Loucy (cell line): ENCODE results near the gene MAST4.

Source experiments
- H2AFZ ChIP-seq: fragments of 200-600 bp; sonication (generic); 2 replicates; pipeline ENCODE4 v1.6.0; 2016; ENCODE audit warnings: antibody characterized with exemption, mild to moderate bottlenecking, low read length, moderate library complexity
- H3F3A ChIP-seq: fragments of 200-600 bp; 2 replicates; pipeline ENCODE4 v1.6.0; 2016; ENCODE audit warnings: antibody characterized with exemption, low read depth, mild to moderate bottlenecking
- H3K27me3 ChIP-seq: fragments of 200-600 bp; sonication (generic); 2 replicates; pipeline ENCODE4 v1.6.1; 2014; ENCODE audit warnings: low read length, mild to moderate bottlenecking; ENCODE audit not compliant: insufficient read depth, poor library complexity, severe bottlenecking
- H3K36me3 ChIP-seq: fragments of 200-600 bp; sonication (generic); 2 replicates; pipeline ENCODE4 v1.6.1; 2016; ENCODE audit warnings: low read length; ENCODE audit not compliant: insufficient read depth
- H3K4me1 ChIP-seq: fragments of 200-600 bp; sonication (generic); 2 replicates; pipeline ENCODE4 v1.5.1; 2014; ENCODE audit warnings: low read length, mild to moderate bottlenecking; ENCODE audit not compliant: insufficient read depth, poor library complexity, severe bottlenecking
- H3K4me2 ChIP-seq: fragments of 200-600 bp; sonication (generic); 2 replicates; pipeline ENCODE4 v1.6.0; 2014; ENCODE audit warnings: antibody characterized with exemption, low read length, low read depth, mild to moderate bottlenecking; ENCODE audit not compliant: poor library complexity, severe bottlenecking
- H3K4me3 ChIP-seq: fragments of 200-600 bp; sonication (generic); 2 replicates; pipeline ENCODE4 v1.5.1; 2014; ENCODE audit warnings: low read length, mild to moderate bottlenecking, mixed read lengths; ENCODE audit not compliant: poor library complexity, severe bottlenecking
- H3K79me2 ChIP-seq: fragments of 200-600 bp; sonication (generic); 2 replicates; pipeline ENCODE4 v1.6.1; 2014; ENCODE audit warnings: low read length; ENCODE audit not compliant: insufficient read depth
- H3K9ac ChIP-seq: fragments of 200-600 bp; sonication (generic); 2 replicates; pipeline ENCODE4 v1.6.0; 2014; ENCODE audit warnings: mild to moderate bottlenecking, low read depth, low read length, moderate library complexity; ENCODE audit not compliant: poor library complexity, severe bottlenecking
- H3K9me2 ChIP-seq: fragments of 200-600 bp; sonication (generic); replicated peaks from 2 replicates; pipeline ENCODE4 v1.6.1; 2016; ENCODE audit warnings: low read depth, low read length, mixed read lengths
- H3K9me3 ChIP-seq: fragments of 200-600 bp; sonication (generic); 2 replicates; pipeline ENCODE4 v1.6.1; 2014; ENCODE audit warnings: mild to moderate bottlenecking, antibody characterized with exemption, low read length, low read depth; ENCODE audit not compliant: insufficient read depth
- H4K20me1 ChIP-seq: fragments of 200-600 bp; sonication (generic); 2 replicates; pipeline ENCODE4 v1.6.0; 2014; ENCODE audit warnings: antibody characterized with exemption, low read length, mild to moderate bottlenecking; ENCODE audit not compliant: insufficient read depth, poor library complexity, severe bottlenecking
- CTCF ChIP-seq: fragments of 200-600 bp; sonication (generic); conservative IDR thresholded peaks from 2 replicates; pipeline ENCODE4 v1.5.1; 2014; ENCODE audit warnings: mild to moderate bottlenecking, antibody characterized with exemption, low read length
- EZH2phosphoT487 ChIP-seq: fragments of 200-600 bp; IDR thresholded peaks from 2 replicates; pipeline ENCODE4 v1.6.1; 2018; ENCODE audit warnings: antibody characterized with exemption, mild to moderate bottlenecking, moderate library complexity, borderline replicate concordance

The MAST4 gene

GRCh38 chr5:66554884-66555283, 41.3 kb upstream of the MAST4 start:
- Histone ChIP-seq H3K9me3 (no peaks in the 10 kb centered on the region), H3K4me2 (no peak overlapping the region), H3F3A (no peaks in the 10 kb centered on the region), H3K79me2 (no peaks in the 10 kb centered on the region), H3K27me3 (no peaks in the 10 kb centered on the region), H2AFZ (no peak overlapping the region), H3K36me3 (no peaks in the 10 kb centered on the region), H3K9me2 (no peaks in the 10 kb centered on the region), H3K4me1 (no peaks in the 10 kb centered on the region), H3K9ac (no peak overlapping the region), H3K4me3 (no peak overlapping the region), H4K20me1 (no peaks in the 10 kb centered on the region)
- TF ChIP-seq CTCF (no peak), EZH2phosphoT487 (no peak)

- H3K4me3 ChIP-seq, result no peak overlapping the region
- TF ChIP-seq CTCF (no peak), EZH2phosphoT487 (no peak)
- no peaks in the 10 kb centered on the region for H3K79me2 ChIP-seq
- H2AFZ ChIP-seq, result no peak overlapping the region
- H3K4me1 ChIP-seq, result no peaks in the 10 kb centered on the region
- H3K4me2 ChIP-seq, result no peak overlapping the region
- H3K9ac ChIP-seq, result no peak overlapping the region
- H3F3A ChIP-seq, result no peaks in the 10 kb centered on the region
- H3K9me2 ChIP-seq, result no peaks in the 10 kb centered on the region
- H3K36me3 ChIP-seq, result no peaks in the 10 kb centered on the region
- H3K9me3 ChIP-seq, result peaks cover 3% of the 10 kb centered on the region; the same call in 1 of the 2 replicates
- no peaks in the 10 kb centered on the region for H3K27me3 ChIP-seq
- no peaks in the 10 kb centered on the region for H4K20me1 ChIP-seq
Observed at GRCh38 chr5:66558560-66558959, 37.6 kb upstream of the MAST4 start.

DNA sequence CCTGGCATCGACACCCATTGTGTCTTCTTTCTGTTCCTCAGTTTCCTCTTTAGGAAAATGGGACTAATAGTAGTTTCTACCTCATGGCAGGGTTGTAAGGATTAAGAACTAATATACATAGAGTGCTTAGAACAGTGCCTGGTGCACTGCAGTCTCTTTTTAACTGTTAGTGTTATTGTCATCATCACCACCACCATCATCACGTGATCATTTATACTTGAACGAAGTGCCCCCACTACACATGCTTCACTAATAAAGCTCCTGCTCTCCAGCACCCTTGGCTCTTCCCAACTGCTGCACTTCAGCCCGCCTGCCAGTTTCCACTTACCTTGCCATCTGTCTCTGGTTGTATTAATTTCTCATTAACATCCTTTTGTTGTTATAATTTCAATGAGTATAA, 35.8 kb upstream of the MAST4 start:
- Histone ChIP-seq H3K9me2 (no peaks in the 10 kb centered on the region), H3K9me3 (peaks cover 3% of the 10 kb centered on the region; the same call in 1 of the 2 replicates), H4K20me1 (no peaks in the 10 kb centered on the region), H3K79me2 (no peaks in the 10 kb centered on the region), H3K27me3 (no peaks in the 10 kb centered on the region), H3K4me3 (no peak overlapping the region), H3K4me2 (no peak overlapping the region), H3K36me3 (no peaks in the 10 kb centered on the region), H3K9ac (no peak overlapping the region), H2AFZ (no peak overlapping the region), H3K4me1 (no peaks in the 10 kb centered on the region), H3F3A (no peaks in the 10 kb centered on the region)
- TF ChIP-seq CTCF (no peak), EZH2phosphoT487 (no peak)
